ENCODE measurements around the gene PTPN11.

PTPN11 gene

GRCh38 chr12:112532106-112532505, 113.4 kb downstream of the PTPN11 start:
- Histone ChIP-seq H3K79me1 (ENCODE audit: low read length) (peaks cover 3% of the 10 kb centered on the region), H3K18ac (ENCODE audit: low read length) (no peak overlapping the region), H2BK120ac (ENCODE audit: insufficient read depth, low read length, poor library complexity) (no peak overlapping the region), H3K27ac (ENCODE audit: low read depth, low read length) (no peak overlapping the region), H3K23ac (ENCODE audit: low read length) (no peak overlapping the region), H4K8ac (ENCODE audit: low read depth, low read length) (no peak overlapping the region), H3K4me2 (ENCODE audit: low read length) (no peak overlapping the region), H2AFZ (ENCODE audit: insufficient read depth, low read length, poor library complexity) (no peak overlapping the region), H3K9me3 (ENCODE audit: insufficient read depth, low read depth, low read length) (peaks cover 2% of the 10 kb centered on the region), H3K27me3 (ENCODE audit: insufficient read depth, low read length) (no peaks in the 10 kb centered on the region), H3K14ac (ENCODE audit: low read length) (no peak overlapping the region), H3K4ac (ENCODE audit: low read depth, low read length) (no peak overlapping the region), H2BK12ac (ENCODE audit: low read length) (no peak overlapping the region), H3K4me1 (ENCODE audit: control insufficient read depth in 1 of 2, insufficient read depth in 2 of 2, low read length in 2 of 2) (no peaks in the 10 kb centered on the region), H3K9ac (ENCODE audit: low read length) (no peak overlapping the region), H4K91ac (ENCODE audit: low read depth, low read length) (no peak overlapping the region), H4K12ac (ENCODE audit: low read depth, low read length) (no peak overlapping the region), H2AK5ac (ENCODE audit: low read length) (no peak overlapping the region), H3K79me2 (ENCODE audit: control insufficient read depth, insufficient read depth, low read length, poor library complexity) (no peaks in the 10 kb centered on the region), H2BK5ac (ENCODE audit: low read depth, low read length, poor library complexity) (no peak overlapping the region), H3K4me3 (ENCODE audit: low read depth, low read length) (no peak overlapping the region), H3K36me3 (ENCODE audit: control insufficient read depth in 1 of 2, insufficient read depth in 2 of 2, low read length in 2 of 2) (no peaks in the 10 kb centered on the region)
- DNase-seq: no peak
- no CpG with 5 or more reads among the region's 1 CpG for WGBS (ENCODE audit: extremely low coverage, insufficient coverage, insufficient read length)

- Histone ChIP-seq H3K4ac (ENCODE audit: low read depth, low read length) (no peak overlapping the region), H2BK5ac (ENCODE audit: low read depth, low read length, poor library complexity) (no peak overlapping the region), H3K18ac (ENCODE audit: low read length) (no peak overlapping the region), H3K14ac (ENCODE audit: low read length) (no peak overlapping the region), H4K91ac (ENCODE audit: low read depth, low read length) (no peak overlapping the region), H2BK12ac (ENCODE audit: low read length) (no peak overlapping the region), H4K8ac (ENCODE audit: low read depth, low read length) (no peak overlapping the region), H3K79me2 (ENCODE audit: control insufficient read depth, insufficient read depth, low read length, poor library complexity) (no peaks in the 10 kb centered on the region), H3K9ac (ENCODE audit: low read length) (no peak overlapping the region), H4K12ac (ENCODE audit: low read depth, low read length) (no peak overlapping the region), H2AFZ (ENCODE audit: insufficient read depth, low read length, poor library complexity) (no peak overlapping the region), H3K79me1 (ENCODE audit: low read length) (peaks cover 3% of the 10 kb centered on the region), H3K27me3 (ENCODE audit: insufficient read depth, low read length) (no peaks in the 10 kb centered on the region), H3K4me3 (ENCODE audit: low read depth, low read length) (no peak overlapping the region), H3K27ac (ENCODE audit: low read depth, low read length) (no peak overlapping the region), H2BK120ac (ENCODE audit: insufficient read depth, low read length, poor library complexity) (no peak overlapping the region), H3K36me3 (ENCODE audit: control insufficient read depth in 1 of 2, insufficient read depth in 2 of 2, low read length in 2 of 2) (no peaks in the 10 kb centered on the region), H2AK5ac (ENCODE audit: low read length) (no peak overlapping the region), H3K23ac (ENCODE audit: low read length) (no peak overlapping the region), H3K9me3 (ENCODE audit: insufficient read depth, low read depth, low read length) (peaks cover 2% of the 10 kb centered on the region), H3K4me1 (ENCODE audit: control insufficient read depth in 1 of 2, insufficient read depth in 2 of 2, low read length in 2 of 2) (no peaks in the 10 kb centered on the region), H3K4me2 (ENCODE audit: low read length) (no peak overlapping the region)
- no CpG with 5 or more reads among the region's 7 CpGs for WGBS (ENCODE audit: extremely low coverage, insufficient coverage, insufficient read length)
- no peak for DNase-seq
These were observed 114.8 kb downstream of the PTPN11 start for GRCh38 chr12:112533528-112533927.

- no peak overlapping the region for H2BK5ac ChIP-seq (ENCODE audit: low read depth, low read length, poor library complexity)
- no peak overlapping the region for H4K12ac ChIP-seq (ENCODE audit: low read depth, low read length)
- H3K18ac ChIP-seq (ENCODE audit: low read length): no peak overlapping the region
- no peak overlapping the region for H2AK5ac ChIP-seq (ENCODE audit: low read length)
- no peaks in the 10 kb centered on the region for H3K4me1 ChIP-seq (ENCODE audit: control insufficient read depth in 1 of 2, insufficient read depth in 2 of 2, low read length in 2 of 2)
- H3K23ac ChIP-seq (ENCODE audit: low read length): no peak overlapping the region
- H3K9me3 ChIP-seq (ENCODE audit: insufficient read depth, low read depth, low read length): peaks cover 2% of the 10 kb centered on the region
- no peak overlapping the region for H3K4ac ChIP-seq (ENCODE audit: low read depth, low read length)
- H3K4me3 ChIP-seq (ENCODE audit: low read depth, low read length): no peak overlapping the region
- no peak overlapping the region for H4K91ac ChIP-seq (ENCODE audit: low read depth, low read length)
- no peaks in the 10 kb centered on the region for H3K27me3 ChIP-seq (ENCODE audit: insufficient read depth, low read length)
- H3K27ac ChIP-seq (ENCODE audit: low read depth, low read length): no peak overlapping the region
- H4K8ac ChIP-seq (ENCODE audit: low read depth, low read length): no peak overlapping the region
- peak overlapping the region; percentile 32 for H2BK12ac ChIP-seq (ENCODE audit: low read length)
- no peak overlapping the region for H2AFZ ChIP-seq (ENCODE audit: insufficient read depth, low read length, poor library complexity)
- peaks cover 5% of the 10 kb centered on the region for H3K79me1 ChIP-seq (ENCODE audit: low read length)
- H3K79me2 ChIP-seq (ENCODE audit: control insufficient read depth, insufficient read depth, low read length, poor library complexity): no peaks in the 10 kb centered on the region
- H3K14ac ChIP-seq (ENCODE audit: low read length): peak overlapping the region; percentile 8
- WGBS (ENCODE audit: extremely low coverage, insufficient coverage, insufficient read length): no CpG with 5 or more reads among the region's 6 CpGs
- H3K9ac ChIP-seq (ENCODE audit: low read length): no peak overlapping the region
- DNase-seq: no peak
- no peaks in the 10 kb centered on the region for H3K36me3 ChIP-seq (ENCODE audit: control insufficient read depth in 1 of 2, insufficient read depth in 2 of 2, low read length in 2 of 2)
- H2BK120ac ChIP-seq (ENCODE audit: insufficient read depth, low read length, poor library complexity): no peak overlapping the region
- H3K4me2 ChIP-seq (ENCODE audit: low read length): no peak overlapping the region
These were observed 116.3 kb downstream of the PTPN11 start for GRCh38 chr12:112535017-112535416.

- no peak overlapping the region for H2BK5ac ChIP-seq (ENCODE audit: low read depth, low read length, poor library complexity)
- peak overlapping the region; percentile 95 for H2AK5ac ChIP-seq (ENCODE audit: low read length)
- H3K14ac ChIP-seq (ENCODE audit: low read length): no peak overlapping the region
- no CpG with 5 or more reads among the region's 6 CpGs for WGBS (ENCODE audit: extremely low coverage, insufficient coverage, insufficient read length)
- H3K4me2 ChIP-seq (ENCODE audit: low read length): no peak overlapping the region
- H3K23ac ChIP-seq (ENCODE audit: low read length): no peak overlapping the region
- no peaks in the 10 kb centered on the region for H3K36me3 ChIP-seq (ENCODE audit: control insufficient read depth in 1 of 2, insufficient read depth in 2 of 2, low read length in 2 of 2)
- no peak overlapping the region for H3K4ac ChIP-seq (ENCODE audit: low read depth, low read length)
- H3K4me3 ChIP-seq (ENCODE audit: low read depth, low read length): no peak overlapping the region
- peak overlapping the region; percentile 93 for H2BK12ac ChIP-seq (ENCODE audit: low read length)
- peak overlapping the region; percentile 49 for H4K8ac ChIP-seq (ENCODE audit: low read depth, low read length)
- peak overlapping the region; percentile 42 for H4K91ac ChIP-seq (ENCODE audit: low read depth, low read length)
- H2BK120ac ChIP-seq (ENCODE audit: insufficient read depth, low read length, poor library complexity): no peak overlapping the region
- no peak overlapping the region for H2AFZ ChIP-seq (ENCODE audit: insufficient read depth, low read length, poor library complexity)
- H3K9ac ChIP-seq (ENCODE audit: low read length): no peak overlapping the region
- no peak overlapping the region for H4K12ac ChIP-seq (ENCODE audit: low read depth, low read length)
- no peak overlapping the region for H3K18ac ChIP-seq (ENCODE audit: low read length)
- no peaks in the 10 kb centered on the region for H3K4me1 ChIP-seq (ENCODE audit: control insufficient read depth in 1 of 2, insufficient read depth in 2 of 2, low read length in 2 of 2)
- peaks cover 2% of the 10 kb centered on the region for H3K9me3 ChIP-seq (ENCODE audit: insufficient read depth, low read depth, low read length)
- H3K27ac ChIP-seq (ENCODE audit: low read depth, low read length): no peak overlapping the region
- H3K27me3 ChIP-seq (ENCODE audit: insufficient read depth, low read length): no peaks in the 10 kb centered on the region
- H3K79me2 ChIP-seq (ENCODE audit: control insufficient read depth, insufficient read depth, low read length, poor library complexity): no peaks in the 10 kb centered on the region
- peaks cover 5% of the 10 kb centered on the region for H3K79me1 ChIP-seq (ENCODE audit: low read length)
- DNase-seq: no peak
These were observed 117.1 kb downstream of the PTPN11 start for GRCh38 chr12:112535637-112536366.

All from trophoblast cell (in vitro differentiated cells and primary cell).